BLaER1 (cell line): ENCODE data around the gene RMI2.

ENCODE experiments used
- H3K27ac ChIP-seq: shearing (Covaris generic); formaldehyde crosslinking; 2 replicates; pipeline ENCODE4 v1.8.1; 2022
- H3K27me3 ChIP-seq: shearing (Covaris generic); formaldehyde crosslinking; 2 replicates; pipeline ENCODE4 v1.8.1; 2022
- H3K36me3 ChIP-seq: shearing (Covaris generic); formaldehyde crosslinking; 2 replicates; pipeline ENCODE4 v1.8.1; 2022
- H3K4me1 ChIP-seq: shearing (Covaris generic); formaldehyde crosslinking; 2 replicates; pipeline ENCODE4 v1.8.1; 2022
- H3K4me2 ChIP-seq: shearing (Covaris generic); formaldehyde crosslinking; 2 replicates; pipeline ENCODE4 v1.8.1; 2022
- H3K4me3 ChIP-seq: shearing (Covaris generic); formaldehyde crosslinking; 2 replicates; pipeline ENCODE4 v1.8.1; 2022
- H3K9ac ChIP-seq: shearing (Covaris generic); formaldehyde crosslinking; 2 replicates; pipeline ENCODE4 v1.8.1; 2022
- H3K9me3 ChIP-seq: shearing (Covaris generic); formaldehyde crosslinking; 2 replicates; pipeline ENCODE4 v1.8.1; 2022
- H4K20me1 ChIP-seq: shearing (Covaris generic); formaldehyde crosslinking; 2 replicates; pipeline ENCODE4 v1.8.1; 2022
- Cebpa-rat ChIP-seq: shearing (Covaris generic); IDR thresholded peaks from 2 replicates; pipeline ENCODE4 v1.8.1; 2022

The RMI2 gene

GRCh38 chr16:11395949-11396240 lies 50.6 kb downstream of the RMI2 start:
- H3K36me3 ChIP-seq = no peaks in the 10 kb centered on the region
- H3K27ac ChIP-seq = no peak overlapping the region
- no peak overlapping the region for H3K9ac ChIP-seq
- H3K9me3 ChIP-seq = no peaks in the 10 kb centered on the region
- no peaks in the 10 kb centered on the region for H4K20me1 ChIP-seq
- no peak overlapping the region for H3K4me2 ChIP-seq
- no peak overlapping the region for H3K4me3 ChIP-seq
- no peaks in the 10 kb centered on the region for H3K27me3 ChIP-seq
- no peak for TF ChIP-seq Cebpa-rat
- no peaks in the 10 kb centered on the region for H3K4me1 ChIP-seq

GRCh38 chr16:11396241-11397048 lies 51.2 kb downstream of the RMI2 start:
- Histone ChIP-seq H3K27me3 (no peaks in the 10 kb centered on the region), H3K9me3 (no peaks in the 10 kb centered on the region), H3K27ac (no peak overlapping the region), H3K36me3 (no peaks in the 10 kb centered on the region), H4K20me1 (no peaks in the 10 kb centered on the region), H3K4me3 (no peak overlapping the region), H3K4me1 (no peaks in the 10 kb centered on the region), H3K9ac (no peak overlapping the region), H3K4me2 (no peak overlapping the region)
- no peak for TF ChIP-seq Cebpa-rat

- no peaks in the 10 kb centered on the region for H3K36me3 ChIP-seq
- TF ChIP-seq Cebpa-rat = no peak
- no peak overlapping the region for H3K4me3 ChIP-seq
- no peak overlapping the region for H3K27ac ChIP-seq
- H3K27me3 ChIP-seq = no peaks in the 10 kb centered on the region
- peaks cover 5% of the 10 kb centered on the region; the same call in 1 of the 2 replicates for H3K4me1 ChIP-seq
- no peaks in the 10 kb centered on the region for H4K20me1 ChIP-seq
- H3K9ac ChIP-seq = no peak overlapping the region
- H3K4me2 ChIP-seq = no peak overlapping the region
- no peaks in the 10 kb centered on the region for H3K9me3 ChIP-seq
Measured at GRCh38 chr16:11398136-11398535, 52.9 kb downstream of the RMI2 start.

GRCh38 chr16:11398851-11399250 lies 53.6 kb downstream of the RMI2 start:
- no peaks in the 10 kb centered on the region for H4K20me1 ChIP-seq

GRCh38 chr16:11399261-11399831 lies 54.1 kb downstream of the RMI2 start:
- no peak overlapping the region for H3K9ac ChIP-seq
- peaks cover 9% of the 10 kb centered on the region; the same call in 1 of the 2 replicates for H3K4me1 ChIP-seq
- no peaks in the 10 kb centered on the region for H3K27me3 ChIP-seq
- H3K36me3 ChIP-seq = no peaks in the 10 kb centered on the region
- no peaks in the 10 kb centered on the region for H3K9me3 ChIP-seq
- no peak overlapping the region for H3K4me2 ChIP-seq
- no peaks in the 10 kb centered on the region for H4K20me1 ChIP-seq
- H3K4me3 ChIP-seq = no peak overlapping the region
- no peak overlapping the region for H3K27ac ChIP-seq
- no peak for TF ChIP-seq Cebpa-rat

More at GRCh38 chr16:11398851-11399250, 53.6 kb downstream of the RMI2 start:
- no peak overlapping the region for H3K27ac ChIP-seq
- no peaks in the 10 kb centered on the region for H3K27me3 ChIP-seq
- no peak overlapping the region for H3K9ac ChIP-seq
- H3K4me2 ChIP-seq = no peak overlapping the region
- H3K4me3 ChIP-seq = no peak overlapping the region
- peaks cover 7% of the 10 kb centered on the region; the same call in 1 of the 2 replicates for H3K4me1 ChIP-seq
- H3K9me3 ChIP-seq = no peaks in the 10 kb centered on the region
- H3K36me3 ChIP-seq = no peaks in the 10 kb centered on the region
- TF ChIP-seq Cebpa-rat = no peak

- Histone ChIP-seq H3K27me3 (no peaks in the 10 kb centered on the region), H3K9me3 (no peaks in the 10 kb centered on the region), H3K4me2 (no peak overlapping the region), H3K27ac (no peak overlapping the region), H3K9ac (no peak overlapping the region), H4K20me1 (no peaks in the 10 kb centered on the region), H3K36me3 (no peaks in the 10 kb centered on the region), H3K4me3 (no peak overlapping the region), H3K4me1 (peaks cover 9% of the 10 kb centered on the region; the same call in 1 of the 2 replicates)
- no peak for TF ChIP-seq Cebpa-rat
Measured at GRCh38 chr16:11400076-11400475, 54.8 kb downstream of the RMI2 start.
